AG09309 (cell line): ENCODE results near the gene OSBP.
A peak's percentile ranks its signal among the peaks of the same experiment; 100 is the strongest.

Source experiments
- DNase-seq: peaks from one replicate; pipeline ENCODE4 v3.0.0-alpha.2; 2010; ENCODE audit warnings: low read depth
- H3K4me3 ChIP-seq: 2 replicates; pipeline ENCODE4 v1.5.1; 2011; ENCODE audit warnings: mild to moderate bottlenecking, low read depth, low read length, moderate library complexity; ENCODE audit not compliant: control insufficient read depth
- CTCF ChIP-seq: IDR thresholded peaks from 2 replicates; pipeline ENCODE4 v1.5.1; 2011; ENCODE audit warnings: mild to moderate bottlenecking, low read depth, low read length, inconsistent platforms; ENCODE audit not compliant: insufficient read depth, control insufficient read depth; ENCODE audit errors: missing control alignments

The OSBP gene

GRCh38 chr11:59556917-59557348 is 58.6 kb downstream of the OSBP start:
- no peak for TF ChIP-seq CTCF
- no peak for DNase-seq
- peak overlapping the region; percentile 11 for H3K4me3 ChIP-seq

- no peak for TF ChIP-seq CTCF
- no peak for DNase-seq
- H3K4me3 ChIP-seq = peak overlapping the region; percentile 41
Observed at GRCh38 chr11:59556115-59556916, 59.3 kb downstream of the OSBP start.

GRCh38 chr11:59555601-59556114 is 59.9 kb downstream of the OSBP start:
- no peak for TF ChIP-seq CTCF
- no peak for DNase-seq

GRCh38 chr11:59553323-59553722 is 62.3 kb downstream of the OSBP start:
- TF ChIP-seq CTCF = no peak
- H3K4me3 ChIP-seq = no peak overlapping the region
- no peak for DNase-seq

More at GRCh38 chr11:59555601-59556114, 59.9 kb downstream of the OSBP start:
- peak overlapping the region; percentile 41 for H3K4me3 ChIP-seq

- no peak for DNase-seq
- no peak overlapping the region for H3K4me3 ChIP-seq
Observed at GRCh38 chr11:59552844-59553243, 62.7 kb downstream of the OSBP start.

More at GRCh38 chr11:59552844-59553243, 62.7 kb downstream of the OSBP start:
- TF ChIP-seq CTCF = no peak
